GM23338 (cell line): ENCODE results near the gene PHRF1. TPM values are rescaled to one million over a fixed set of nuclear protein-coding genes. Genes with fewer than 3 reads are reported as not detected.

Experiments
- ATAC-seq: fragments of 200-7000 bp; cut with Tn5 transposase; 3 replicates; pipeline ENCODE4 v1.9.1; 2020
- DNase-seq: peaks from one replicate; pipeline ENCODE4 v3.0.0-alpha.2; 2015; ENCODE audit warnings: low spot score
- H2AFZ ChIP-seq: fragments of 200-600 bp; sonication (generic); 2 replicates; pipeline ENCODE4 v1.8.0; 2016; ENCODE audit warnings: antibody characterized with exemption, mild to moderate bottlenecking, moderate library complexity
- H3F3A ChIP-seq: fragments of 200-600 bp; sonication (generic); replicated peaks from 2 replicates; pipeline ENCODE4 v1.8.0; 2017; ENCODE audit warnings: antibody characterized with exemption, mixed run types, low read depth
- H3K27ac ChIP-seq: fragments of 200-600 bp; sonication (generic); 2 replicates; pipeline ENCODE4 v1.6.1; 2016; ENCODE audit warnings: low read depth
- H3K27me3 ChIP-seq: fragments of 200-600 bp; sonication (generic); 2 replicates; pipeline ENCODE4 v1.8.0; 2016; ENCODE audit warnings: mild to moderate bottlenecking, mixed run types, moderate library complexity; ENCODE audit not compliant: insufficient read depth
- H3K36me3 ChIP-seq: fragments of 200-600 bp; sonication (generic); 2 replicates; pipeline ENCODE4 v1.8.0; 2016; ENCODE audit warnings: mild to moderate bottlenecking; ENCODE audit not compliant: insufficient read depth
- H3K4me1 ChIP-seq: fragments of 200-600 bp; sonication (generic); 2 replicates; pipeline ENCODE4 v1.8.0; 2016; ENCODE audit warnings: mild to moderate bottlenecking, moderate library complexity; ENCODE audit not compliant: insufficient read depth
- H3K4me2 ChIP-seq: fragments of 200-600 bp; sonication (generic); 2 replicates; pipeline ENCODE4 v1.7.1; 2017; ENCODE audit warnings: mixed run types
- H3K4me3 ChIP-seq: fragments of 200-600 bp; sonication (generic); 2 replicates; pipeline ENCODE4 v1.6.1; 2016; ENCODE audit warnings: mixed run types
- H3K79me2 ChIP-seq: fragments of 200-600 bp; sonication (generic); replicated peaks from 2 replicates; pipeline ENCODE4 v1.8.0; 2017; ENCODE audit warnings: mild to moderate bottlenecking; ENCODE audit not compliant: insufficient read depth
- H3K9me2 ChIP-seq: fragments of 200-600 bp; sonication (generic); 2 replicates; pipeline ENCODE4 v1.8.0; 2017; ENCODE audit not compliant: insufficient read depth
- H4K20me1 ChIP-seq: fragments of 200-600 bp; sonication (generic); replicated peaks from 2 replicates; pipeline ENCODE4 v1.8.0; 2017; ENCODE audit warnings: mild to moderate bottlenecking; ENCODE audit not compliant: insufficient read depth
- H3K27ac Mint-ChIP-seq: 2 replicates; pipeline ENCODE4 v1.8.0; 2020; ENCODE audit warnings: inconsistent platforms, mild to moderate bottlenecking, moderate library complexity, mixed read lengths
- H3K27me3 Mint-ChIP-seq: 3 replicates; pipeline ENCODE4 v1.8.0; 2022; ENCODE audit warnings: low read depth, mild to moderate bottlenecking, moderate library complexity, mixed read lengths, inconsistent platforms; ENCODE audit not compliant: insufficient read depth, poor library complexity
- H3K36me3 Mint-ChIP-seq: 3 replicates; pipeline ENCODE4 v1.8.0; 2021; ENCODE audit warnings: low read depth, mild to moderate bottlenecking, inconsistent platforms, moderate library complexity, mixed read lengths
- H3K4me1 Mint-ChIP-seq: 3 replicates; pipeline ENCODE4 v1.8.0; 2020; ENCODE audit warnings: mild to moderate bottlenecking, inconsistent platforms, mixed read lengths
- H3K4me3 Mint-ChIP-seq: 3 replicates; pipeline ENCODE4 v1.8.0; 2021; ENCODE audit warnings: moderate library complexity, mild to moderate bottlenecking, inconsistent platforms, mixed read lengths
- H3K9me3 Mint-ChIP-seq: 3 replicates; pipeline ENCODE4 v1.8.0; 2020; ENCODE audit warnings: moderate library complexity, mild to moderate bottlenecking, inconsistent platforms, mixed read lengths
- CREB1 ChIP-seq: fragments of 250-450 bp; sonication (Bioruptor Pico); IDR thresholded peaks from 2 replicates; pipeline ENCODE4 v1.5.0; 2020; ENCODE audit warnings: low read depth, mild to moderate bottlenecking, moderate library complexity
- EZH2 ChIP-seq: fragments of 200-600 bp; sonication (generic); IDR thresholded peaks from one replicate; pipeline ENCODE4 v1.8.0; 2017; ENCODE audit warnings: antibody characterized with exemption, mild to moderate bottlenecking, low read depth; ENCODE audit not compliant: unreplicated experiment
- EZH2phosphoT487 ChIP-seq: fragments of 200-600 bp; sonication (generic); IDR thresholded peaks from one replicate; pipeline ENCODE4 v1.8.1; 2018; ENCODE audit warnings: antibody characterized with exemption; ENCODE audit not compliant: unreplicated experiment
- JUNB ChIP-seq: IDR thresholded peaks from one replicate; pipeline ENCODE4 v1.6.1; 2016; ENCODE audit warnings: antibody characterized with exemption; ENCODE audit not compliant: unreplicated experiment
- NANOG ChIP-seq: IDR thresholded peaks from 2 replicates; pipeline ENCODE4 v1.6.1; 2016; ENCODE audit warnings: antibody characterized with exemption, borderline replicate concordance
- POLR2AphosphoS5 ChIP-seq: IDR thresholded peaks from 2 replicates; pipeline ENCODE4 v1.6.1; 2016; ENCODE audit warnings: antibody characterized with exemption, low read depth
- STAT1 ChIP-seq: IDR thresholded peaks from one replicate; pipeline ENCODE4 v1.6.1; 2016; ENCODE audit warnings: antibody characterized with exemption; ENCODE audit not compliant: unreplicated experiment
- ZNF114 ChIP-seq: fragments of 250-450 bp; sonication (Bioruptor Pico); IDR thresholded peaks from 2 replicates; pipeline ENCODE4 v1.5.0; 2020; ENCODE audit warnings: mild to moderate bottlenecking, moderate library complexity
- ZNF331 ChIP-seq: fragments of 250-450 bp; sonication (Bioruptor Pico); IDR thresholded peaks from 2 replicates; pipeline ENCODE4 v1.5.0; 2020; ENCODE audit warnings: low read depth, mild to moderate bottlenecking, moderate library complexity
- polyA plus RNA-seq: library from polyadenylated mRNA; unstranded; fragments of >200 nt; fragmentation: Nextera tagmentation; extraction: Ambion mirVana; gene quantifications from 2 replicates; pipeline ENCODE4 v1.2.1, GENCODE V29; 2016
- total RNA-seq: library from RNA; depleted of rRNA; stranded (reverse); fragments of >200 nt; shearing (Covaris generic); gene quantifications from 2 replicates; pipeline ENCODE4 v1.2.3, GENCODE V29; 2014
- TF ChIP-seq, protein P1 (sequence below): fragments of 250-450 bp; sonication (Bioruptor Pico); IDR thresholded peaks from 2 replicates; pipeline ENCODE4 v1.5.0; 2020; ENCODE audit warnings: mild to moderate bottlenecking, moderate library complexity
- TF ChIP-seq, protein P2 (sequence below): IDR thresholded peaks from 2 replicates; pipeline ENCODE4 v1.6.1; 2016; ENCODE audit warnings: antibody characterized with exemption

Gene PHRF1
- total and polyA plus RNA-seq, 2 experiments from 2014 or later: 11.0 to 45.9 TPM

DNA sequence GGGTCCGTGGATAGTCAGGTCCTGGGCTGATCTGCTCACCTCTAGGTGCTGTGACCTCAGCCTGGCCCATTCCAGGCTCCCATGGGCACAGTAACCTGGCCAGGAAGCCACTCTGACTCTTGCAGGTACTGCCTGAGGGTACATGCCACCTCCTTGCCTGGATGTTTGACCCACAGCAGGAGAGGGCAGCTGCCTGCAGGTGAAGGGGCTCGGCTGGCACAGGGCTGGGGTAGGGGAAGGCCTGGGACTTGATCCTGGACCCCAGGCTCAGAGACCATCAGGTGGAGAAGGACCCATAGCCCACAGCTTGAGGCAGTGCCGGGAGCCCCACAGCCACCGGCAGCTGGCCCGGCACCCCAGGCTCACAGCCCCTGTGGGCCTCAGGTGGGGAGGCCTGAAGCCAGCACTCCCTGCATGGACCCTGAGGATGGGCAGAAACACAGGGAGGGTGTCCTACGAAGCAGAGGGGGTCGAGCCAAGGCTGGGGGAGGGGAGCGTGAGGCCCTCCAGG lies 36.2 kb upstream of the PHRF1 start:
- H3K4me3 ChIP-seq: no peak overlapping the region
- H3K27ac Mint-ChIP-seq: no peak overlapping the region
- no peak for ATAC-seq
- no peaks in the 10 kb centered on the region for H4K20me1 ChIP-seq
- H2AFZ ChIP-seq: no peak overlapping the region
- peaks cover 3% of the 10 kb centered on the region; the same call in 2 of the 3 replicates for H3K4me1 Mint-ChIP-seq
- TF ChIP-seq, protein P1, sequence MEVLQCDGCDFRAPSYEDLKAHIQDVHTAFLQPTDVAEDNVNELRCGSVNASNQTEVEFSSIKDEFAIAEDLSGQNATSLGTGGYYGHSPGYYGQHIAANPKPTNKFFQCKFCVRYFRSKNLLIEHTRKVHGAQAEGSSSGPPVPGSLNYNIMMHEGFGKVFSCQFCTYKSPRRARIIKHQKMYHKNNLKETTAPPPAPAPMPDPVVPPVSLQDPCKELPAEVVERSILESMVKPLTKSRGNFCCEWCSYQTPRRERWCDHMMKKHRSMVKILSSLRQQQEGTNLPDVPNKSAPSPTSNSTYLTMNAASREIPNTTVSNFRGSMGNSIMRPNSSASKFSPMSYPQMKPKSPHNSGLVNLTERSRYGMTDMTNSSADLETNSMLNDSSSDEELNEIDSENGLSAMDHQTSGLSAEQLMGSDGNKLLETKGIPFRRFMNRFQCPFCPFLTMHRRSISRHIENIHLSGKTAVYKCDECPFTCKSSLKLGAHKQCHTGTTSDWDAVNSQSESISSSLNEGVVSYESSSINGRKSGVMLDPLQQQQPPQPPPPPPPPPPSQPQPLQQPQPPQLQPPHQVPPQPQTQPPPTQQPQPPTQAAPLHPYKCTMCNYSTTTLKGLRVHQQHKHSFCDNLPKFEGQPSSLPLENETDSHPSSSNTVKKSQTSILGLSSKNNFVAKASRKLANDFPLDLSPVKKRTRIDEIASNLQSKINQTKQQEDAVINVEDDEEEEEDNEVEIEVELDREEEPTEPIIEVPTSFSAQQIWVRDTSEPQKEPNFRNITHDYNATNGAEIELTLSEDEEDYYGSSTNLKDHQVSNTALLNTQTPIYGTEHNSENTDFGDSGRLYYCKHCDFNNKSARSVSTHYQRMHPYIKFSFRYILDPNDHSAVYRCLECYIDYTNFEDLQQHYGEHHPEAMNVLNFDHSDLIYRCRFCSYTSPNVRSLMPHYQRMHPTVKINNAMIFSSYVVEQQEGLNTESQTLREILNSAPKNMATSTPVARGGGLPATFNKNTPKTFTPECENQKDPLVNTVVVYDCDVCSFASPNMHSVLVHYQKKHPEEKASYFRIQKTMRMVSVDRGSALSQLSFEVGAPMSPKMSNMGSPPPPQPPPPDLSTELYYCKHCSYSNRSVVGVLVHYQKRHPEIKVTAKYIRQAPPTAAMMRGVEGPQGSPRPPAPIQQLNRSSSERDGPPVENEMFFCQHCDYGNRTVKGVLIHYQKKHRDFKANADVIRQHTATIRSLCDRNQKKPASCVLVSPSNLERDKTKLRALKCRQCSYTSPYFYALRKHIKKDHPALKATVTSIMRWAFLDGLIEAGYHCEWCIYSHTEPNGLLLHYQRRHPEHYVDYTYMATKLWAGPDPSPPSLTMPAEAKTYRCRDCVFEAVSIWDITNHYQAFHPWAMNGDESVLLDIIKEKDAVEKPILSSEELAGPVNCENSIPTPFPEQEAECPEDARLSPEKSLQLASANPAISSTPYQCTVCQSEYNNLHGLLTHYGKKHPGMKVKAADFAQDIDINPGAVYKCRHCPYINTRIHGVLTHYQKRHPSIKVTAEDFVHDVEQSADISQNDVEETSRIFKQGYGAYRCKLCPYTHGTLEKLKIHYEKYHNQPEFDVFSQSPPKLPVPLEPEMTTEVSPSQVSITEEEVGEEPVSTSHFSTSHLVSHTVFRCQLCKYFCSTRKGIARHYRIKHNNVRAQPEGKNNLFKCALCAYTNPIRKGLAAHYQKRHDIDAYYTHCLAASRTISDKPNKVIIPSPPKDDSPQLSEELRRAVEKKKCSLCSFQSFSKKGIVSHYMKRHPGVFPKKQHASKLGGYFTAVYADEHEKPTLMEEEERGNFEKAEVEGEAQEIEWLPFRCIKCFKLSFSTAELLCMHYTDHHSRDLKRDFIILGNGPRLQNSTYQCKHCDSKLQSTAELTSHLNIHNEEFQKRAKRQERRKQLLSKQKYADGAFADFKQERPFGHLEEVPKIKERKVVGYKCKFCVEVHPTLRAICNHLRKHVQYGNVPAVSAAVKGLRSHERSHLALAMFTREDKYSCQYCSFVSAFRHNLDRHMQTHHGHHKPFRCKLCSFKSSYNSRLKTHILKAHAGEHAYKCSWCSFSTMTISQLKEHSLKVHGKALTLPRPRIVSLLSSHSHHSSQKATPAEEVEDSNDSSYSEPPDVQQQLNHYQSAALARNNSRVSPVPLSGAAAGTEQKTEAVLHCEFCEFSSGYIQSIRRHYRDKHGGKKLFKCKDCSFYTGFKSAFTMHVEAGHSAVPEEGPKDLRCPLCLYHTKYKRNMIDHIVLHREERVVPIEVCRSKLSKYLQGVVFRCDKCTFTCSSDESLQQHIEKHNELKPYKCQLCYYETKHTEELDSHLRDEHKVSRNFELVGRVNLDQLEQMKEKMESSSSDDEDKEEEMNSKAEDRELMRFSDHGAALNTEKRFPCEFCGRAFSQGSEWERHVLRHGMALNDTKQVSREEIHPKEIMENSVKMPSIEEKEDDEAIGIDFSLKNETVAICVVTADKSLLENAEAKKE (CRISPR knock-in tag): no peak
- TF ChIP-seq POLR2AphosphoS5 (no peak), CREB1 (CRISPR knock-in tag) (no peak), NANOG (no peak), JUNB (no peak), STAT1 (no peak), EZH2 (no peak), EZH2phosphoT487 (no peak), ZNF331 (no peak), ZNF114 (CRISPR knock-in tag) (no peak)
- TF ChIP-seq, protein P2, sequence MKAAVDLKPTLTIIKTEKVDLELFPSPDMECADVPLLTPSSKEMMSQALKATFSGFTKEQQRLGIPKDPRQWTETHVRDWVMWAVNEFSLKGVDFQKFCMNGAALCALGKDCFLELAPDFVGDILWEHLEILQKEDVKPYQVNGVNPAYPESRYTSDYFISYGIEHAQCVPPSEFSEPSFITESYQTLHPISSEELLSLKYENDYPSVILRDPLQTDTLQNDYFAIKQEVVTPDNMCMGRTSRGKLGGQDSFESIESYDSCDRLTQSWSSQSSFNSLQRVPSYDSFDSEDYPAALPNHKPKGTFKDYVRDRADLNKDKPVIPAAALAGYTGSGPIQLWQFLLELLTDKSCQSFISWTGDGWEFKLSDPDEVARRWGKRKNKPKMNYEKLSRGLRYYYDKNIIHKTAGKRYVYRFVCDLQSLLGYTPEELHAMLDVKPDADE: no peak
- H3K27ac ChIP-seq: no peak overlapping the region
- peaks cover 11% of the 10 kb centered on the region for H3F3A ChIP-seq
- H3K79me2 ChIP-seq: no peaks in the 10 kb centered on the region
- peaks cover 5% of the 10 kb centered on the region for H3K36me3 Mint-ChIP-seq
- H3K9me2 ChIP-seq: no peaks in the 10 kb centered on the region
- H3K27me3 Mint-ChIP-seq: peaks cover 23% of the 10 kb centered on the region
- no peaks in the 10 kb centered on the region for H3K36me3 ChIP-seq
- DNase-seq: no peak
- peaks cover 17% of the 10 kb centered on the region; the same call in 1 of the 2 replicates for H3K27me3 ChIP-seq
- H3K9me3 Mint-ChIP-seq: peaks cover 2% of the 10 kb centered on the region; the same call in 2 of the 3 replicates
- no peak overlapping the region for H3K4me2 ChIP-seq
- H3K4me3 Mint-ChIP-seq: no peak overlapping the region
- no peaks in the 10 kb centered on the region; the same call in 1 of the 2 replicates for H3K4me1 ChIP-seq
